NCI-H2171 treated with DMSO at 0.1 percent for 48 hours (cell line): ENCODE results near the gene BACH1.
"Not testable (repeated sequence)": the region's sequence is repeated elsewhere in the genome, so short reads cannot be mapped to it uniquely, and the experiment has no call there.

ENCODE experiments used
- DNase-seq: peaks from one replicate; lab custom pipeline; 2025; lab: John Stamatoyannopoulos, UW

The BACH1 gene

GRCh38 chr21:29298348-29299045 is at the start of gene BACH1:
Gene BACH1, plus strand, starts transcription at chr21:29298922. Its CDS starts 22,359 bp downstream, at chr21:29321281.
- peak; percentile 82 for DNase-seq

- DNase-seq, result not testable (repeated sequence)
These were observed 49.4 kb upstream of the BACH1 start for GRCh38 chr21:29249289-29249688.

GRCh38 chr21:29250636-29251035 is 48.1 kb upstream of the BACH1 start:
- no peak for DNase-seq

- DNase-seq, result not testable (repeated sequence)
These were observed 44.9 kb upstream of the BACH1 start for GRCh38 chr21:29253861-29254260.

GRCh38 chr21:29254550-29254949 is 44.2 kb upstream of the BACH1 start:
- no peak for DNase-seq

GRCh38 chr21:29256126-29256910 is 42.4 kb upstream of the BACH1 start:
- DNase-seq, result peak; percentile 96

GRCh38 chr21:29257701-29258100 is 41.0 kb upstream of the BACH1 start:
- DNase-seq, result no peak

GRCh38 chr21:29258626-29259338 is 39.9 kb upstream of the BACH1 start:
- DNase-seq, result no peak

GRCh38 chr21:29260461-29260860 is 38.3 kb upstream of the BACH1 start:
- DNase-seq, result no peak

- no peak for DNase-seq
These were observed 36.9 kb upstream of the BACH1 start for GRCh38 chr21:29261555-29262540.

- no peak for DNase-seq
These were observed 34.0 kb upstream of the BACH1 start for GRCh38 chr21:29264721-29265120.

GRCh38 chr21:29265690-29266479 is 32.8 kb upstream of the BACH1 start:
- DNase-seq, result no peak

GRCh38 chr21:29267666-29268065 is 31.1 kb upstream of the BACH1 start:
- DNase-seq, result no peak

- no peak for DNase-seq
These were observed 26.8 kb upstream of the BACH1 start for GRCh38 chr21:29271927-29272333.

- DNase-seq, result no peak
These were observed 21.3 kb upstream of the BACH1 start for GRCh38 chr21:29277442-29277841.

- no peak for DNase-seq
These were observed 19.2 kb upstream of the BACH1 start for GRCh38 chr21:29279558-29279957.

- not testable (repeated sequence) for DNase-seq
These were observed 16.9 kb upstream of the BACH1 start for GRCh38 chr21:29281801-29282200.

GRCh38 chr21:29287383-29287782 is 11.3 kb upstream of the BACH1 start:
- DNase-seq, result no peak

- no peak for DNase-seq
These were observed 10.5 kb upstream of the BACH1 start for GRCh38 chr21:29288239-29288638.

- DNase-seq, result no peak
These were observed 9.4 kb upstream of the BACH1 start for GRCh38 chr21:29289317-29289716.

GRCh38 chr21:29290240-29290639 is 8.5 kb upstream of the BACH1 start:
- DNase-seq, result no peak
